Articular chondrocyte of knee joint (primary cell): ENCODE data around the gene USP19. TPM values are rescaled to one million over a fixed set of nuclear protein-coding genes. Genes with fewer than 3 reads are reported as not detected.

Source experiments
- small RNA-seq: library from RNA; depleted of rRNA; stranded (forward); fragments of <200 nt; gene quantifications from one replicate; pipeline ENCODE3, GENCODE V24; 2012
- total RNA-seq: library from RNA; depleted of rRNA; stranded (reverse); fragments of >200 nt; gene quantifications from 2 replicates; pipeline ENCODE4 v1.2.3, GENCODE V29; 2012

Gene USP19
- total RNA-seq, result 30.4 and 34.6 TPM in 2 replicates

GRCh38 chr3:49120438-49121131 is at the start of gene USP19:
TSS of gene USP19 (minus strand) at chr3:49120823. CDS start at chr3:49119145, 1,678 bp downstream.

GRCh38 chr3:49165771-49166751 is 45.4 kb upstream of the USP19 start, which contains the start of gene CCDC71:
TSS of gene CCDC71 (minus strand) at chr3:49166331. CDS start at chr3:49164208, 2,123 bp downstream.

DNA sequence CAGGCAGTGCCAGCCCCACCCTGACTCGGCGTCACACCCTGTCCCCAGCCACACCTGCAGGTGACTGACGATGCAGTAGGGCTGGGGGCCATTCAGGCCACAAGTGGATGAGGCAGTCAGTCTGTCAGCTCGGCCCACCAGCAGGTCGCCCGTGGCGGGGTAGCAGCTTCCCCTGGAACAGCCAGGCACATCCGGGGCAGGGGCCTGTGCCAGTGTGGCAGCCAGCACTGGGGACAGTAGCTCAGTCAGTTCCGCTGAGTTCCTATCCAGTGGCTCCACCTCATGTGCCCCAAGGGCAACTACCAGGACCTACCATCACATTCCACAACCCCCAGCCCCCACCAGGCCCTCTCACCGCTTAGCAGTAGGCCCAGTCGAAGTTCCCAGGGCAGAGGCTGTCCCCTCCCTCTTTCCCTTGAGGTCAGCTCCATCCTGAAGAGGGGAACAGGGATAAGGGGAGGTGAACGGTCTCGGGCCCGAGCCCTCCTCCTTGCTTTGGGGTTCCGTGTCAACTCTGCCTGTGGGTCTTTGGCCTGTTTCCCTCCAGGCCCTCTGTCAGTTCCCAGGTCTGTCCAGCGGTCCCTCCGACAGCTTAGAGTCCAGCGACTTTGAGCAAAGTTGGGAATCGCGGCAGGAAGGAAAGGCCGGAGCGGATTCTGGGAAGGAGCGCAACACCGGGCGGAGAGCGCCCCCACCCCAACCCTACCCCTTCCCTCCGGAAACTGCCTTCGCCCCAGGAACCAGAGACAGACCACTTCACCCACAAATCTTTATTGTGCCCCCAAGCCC is 12.0 kb upstream of the USP19 start, which contains the start of gene LAMB2:
Gene LAMB2 (minus strand): TSS at position 614 of the 789 bp plus-strand sequence. CDS start 183 bp downstream, at position 431.

GRCh38 chr3:49104427-49105291 is 16.0 kb downstream of the USP19 start, which contains the start of gene QARS1:
TSS of gene QARS1 (minus strand) at chr3:49104757. CDS start at chr3:49104733, 24 bp downstream.

GRCh38 chr3:49093853-49094767 is 26.5 kb downstream of the USP19 start, which contains the start of gene QRICH1:
TSS of gene QRICH1 (minus strand) at chr3:49094071. CDS start at chr3:49077017, 17,054 bp downstream.

Small RNAs within 50 kb of the gene (small RNA-seq; reads per million reads assigned to genes)
- not detected for gene RN7SL182P

Other genes starting within 250 kb of the USP19 start
- gene SLC25A20, start 221.9 kb downstream of the USP19 start, total RNA-seq, result 15.7 and 25.4 TPM in 2 replicates
- gene ARIH2, start 202.0 kb downstream of the USP19 start, total RNA-seq, result 61.2 and 70.3 TPM in 2 replicates
- 17.9 and 23.1 TPM in 2 replicates for gene P4HTM, start 130.6 kb downstream of the USP19 start, total RNA-seq
- 49.0 and 74.4 TPM in 2 replicates for gene WDR6, start 113.4 kb downstream of the USP19 start, total RNA-seq
- 40.8 and 44.0 TPM in 2 replicates for gene DALRD3, start 102.2 kb downstream of the USP19 start, total RNA-seq
- 36.6 and 46.3 TPM in 2 replicates for gene NDUFAF3, start 98.7 kb downstream of the USP19 start, total RNA-seq
- 245 and 354 TPM in 2 replicates for gene IMPDH2, start 91.4 kb downstream of the USP19 start, total RNA-seq
- 75.8 and 114 TPM in 2 replicates for gene QRICH1, start 26.8 kb downstream of the USP19 start, total RNA-seq
- gene QARS1, start 16.1 kb downstream of the USP19 start, total RNA-seq, result 293 and 338 TPM in 2 replicates
- 276 and 322 TPM in 2 replicates for gene LAMB2, start 12.2 kb upstream of the USP19 start, total RNA-seq
- gene CCDC71, start 45.5 kb upstream of the USP19 start, total RNA-seq, result 16.6 and 24.1 TPM in 2 replicates
- 15.7 and 17.2 TPM in 2 replicates for gene KLHDC8B, start 50.8 kb upstream of the USP19 start, total RNA-seq
- gene C3orf62, start 156.4 kb upstream of the USP19 start, total RNA-seq, result 2.4 and 2.5 TPM in 2 replicates
- gene USP4, start 219.2 kb upstream of the USP19 start, total RNA-seq, result 24.8 and 25.7 TPM in 2 replicates
- 181 and 215 TPM in 2 replicates for gene GPX1, start 237.5 kb upstream of the USP19 start, total RNA-seq